SK-N-SH (cell line): ENCODE data around the gene IFIT5. TPM values are rescaled to one million over a fixed set of nuclear protein-coding genes. Genes with fewer than 3 reads are reported as not detected.

Experiments used
- CTCF ChIA-PET: fragments of 300-600, 350-600 bp; formaldehyde crosslinking; extraction: SDS; loops from one replicate; lab custom pipeline; 2021; lab: Yijun Ruan, JAX
- POLR2A ChIA-PET: fragments of 350-600 bp; sonication (Branson Sonifier 250); formaldehyde crosslinking; extraction: SDS; loops from one replicate; lab custom pipeline; 2020; ENCODE audit warnings: antibody characterized with exemption, inconsistent platforms; lab: Yijun Ruan, JAX
- DNase-seq: peaks from one replicate; pipeline ENCODE4 v3.0.0; 2012
- H2AFZ ChIP-seq: fragments of 200-600 bp; sonication (generic); 2 replicates; pipeline ENCODE4 v1.8.1; 2016; ENCODE audit warnings: antibody characterized with exemption, mild to moderate bottlenecking, low read depth
- H3F3A ChIP-seq: fragments of 200-600 bp; sonication (generic); replicated peaks from 2 replicates; pipeline ENCODE3; 2016; ENCODE audit warnings: antibody characterized with exemption, mild to moderate bottlenecking; ENCODE audit not compliant: insufficient read depth
- H3K27ac ChIP-seq, 2 experiments: fragments of 200-500 bp in 1 of 2; fragments of 200-600 bp in 1 of 2; sonication (Bioruptor generic) in 1 of 2; sonication (generic), shearing (Covaris generic) in 1 of 2; 2 replicates each; pipeline versions ENCODE4 v1.5.1 to v1.6.1; 2014 to 2016; ENCODE audit warnings: low read depth in 2 of 2, inconsistent platforms in 1 of 2, low read length in 1 of 2, mild to moderate bottlenecking in 1 of 2, mixed read lengths in 1 of 2
- H3K27me3 ChIP-seq: fragments of 200-600 bp; sonication (generic), shearing (Covaris generic); 2 replicates; pipeline ENCODE4 v1.6.1; 2016; ENCODE audit warnings: mixed run types; ENCODE audit not compliant: insufficient read depth
- H3K36me3 ChIP-seq, 2 experiments: fragments of 200-500 bp in 1 of 2; fragments of 200-600 bp in 1 of 2; sonication (Bioruptor generic) in 1 of 2; sonication (generic) in 1 of 2; replicated peaks in 1 of 2; 2 replicates each; pipeline versions ENCODE3 to v1.5.1; 2014 to 2016; ENCODE audit warnings: low read length in 1 of 2, mild to moderate bottlenecking in 1 of 2; ENCODE audit not compliant: insufficient read depth in 2 of 2, control insufficient read depth in 1 of 2
- H3K4me1 ChIP-seq, 2 experiments: fragments of 200-500 bp in 1 of 2; fragments of 200-600 bp in 1 of 2; sonication (Bioruptor generic) in 1 of 2; sonication (generic), shearing (Covaris generic) in 1 of 2; 2 replicates each; pipeline versions ENCODE4 v1.5.1 to v1.6.1; 2014 to 2016; ENCODE audit warnings: low read depth in 1 of 2, low read length in 1 of 2, mixed run types in 1 of 2; ENCODE audit not compliant: insufficient read depth in 2 of 2, control insufficient read depth in 1 of 2
- H3K4me2 ChIP-seq: fragments of 200-600 bp; sonication (generic), shearing (Covaris generic); 2 replicates; pipeline ENCODE4 v1.6.1; 2017; ENCODE audit warnings: mixed run types
- H3K4me3 ChIP-seq, 2 experiments: fragments of 200-500 bp in 1 of 2; fragments of 200-600 bp in 1 of 2; sonication (Bioruptor generic) in 1 of 2; sonication (generic), shearing (Covaris generic) in 1 of 2; 2 replicates each; pipeline versions ENCODE4 v1.5.1 to v1.8.1; 2014 to 2016; ENCODE audit warnings: low read depth in 2 of 2, inconsistent platforms in 1 of 2, low read length in 1 of 2, mild to moderate bottlenecking in 1 of 2, mixed read lengths in 1 of 2, moderate library complexity in 1 of 2
- H3K79me2 ChIP-seq: fragments of 200-600 bp; sonication (generic); 2 replicates; pipeline ENCODE4 v1.8.1; 2017; ENCODE audit warnings: mild to moderate bottlenecking; ENCODE audit not compliant: insufficient read depth
- H3K9ac ChIP-seq: fragments of 200-600 bp; sonication (generic); 2 replicates; pipeline ENCODE4 v1.6.1; 2017; ENCODE audit warnings: mixed run types
- H3K9me2 ChIP-seq: fragments of 200-600 bp; sonication (generic); 2 replicates; pipeline ENCODE4 v1.6.1; 2017; ENCODE audit warnings: mixed run types
- H3K9me3 ChIP-seq: fragments of 200-600 bp; sonication (generic); 2 replicates; pipeline ENCODE4 v1.6.1; 2017; ENCODE audit warnings: mixed run types, mild to moderate bottlenecking, moderate library complexity
- H4K20me1 ChIP-seq: fragments of 200-600 bp; sonication (generic); 2 replicates; pipeline ENCODE4 v1.6.1; 2017; ENCODE audit warnings: mild to moderate bottlenecking, mixed run types; ENCODE audit not compliant: insufficient read depth
- EP300 ChIP-seq, 2 experiments: IDR thresholded peaks; 2 replicates each; pipeline versions ENCODE4 v1.4.0 to v1.6.1; 2012; ENCODE audit warnings: borderline replicate concordance in 1 of 2, low read depth in 1 of 2, low read length in 1 of 2
- EZH2phosphoT487 ChIP-seq: fragments of 200-600 bp; sonication (generic); IDR thresholded peaks from 2 replicates; pipeline ENCODE4 v1.6.1; 2017; ENCODE audit warnings: low read depth, mixed run types, mild to moderate bottlenecking, antibody characterized with exemption, moderate library complexity, borderline replicate concordance
- FOXJ3 ChIP-seq: sonication (generic); formaldehyde crosslinking; IDR thresholded peaks from 2 replicates; pipeline ENCODE4 v1.5.1; 2020; ENCODE audit warnings: mild to moderate bottlenecking, missing genetic modification reagents
- FOXM1 ChIP-seq: IDR thresholded peaks from 2 replicates; pipeline ENCODE4 v1.4.0; 2012; ENCODE audit warnings: low read depth, mild to moderate bottlenecking
- IRF3 ChIP-seq: fragments of 150-350 bp; IDR thresholded peaks from 2 replicates; pipeline ENCODE4 v1.6.1; 2016; ENCODE audit warnings: mild to moderate bottlenecking, low read depth, low read length
- MEF2A ChIP-seq: IDR thresholded peaks from 2 replicates; pipeline ENCODE4 v1.4.0; 2012; ENCODE audit warnings: low read depth, borderline replicate concordance
- MXI1 ChIP-seq: IDR thresholded peaks from 2 replicates; pipeline ENCODE4 v1.6.1; 2012; ENCODE audit warnings: mild to moderate bottlenecking, low read depth, low read length, improper control_type of control experiment
- PBX3 ChIP-seq: IDR thresholded peaks from 2 replicates; pipeline ENCODE4; 2012
- POLR2AphosphoS5 ChIP-seq: IDR thresholded peaks from 2 replicates; pipeline ENCODE4 v1.6.1; 2012; ENCODE audit warnings: low read depth, low read length
- RAD21 ChIP-seq: IDR thresholded peaks from 2 replicates; pipeline ENCODE4 v1.6.1; 2012; ENCODE audit warnings: mild to moderate bottlenecking, low read length
- RCOR1 ChIP-seq: fragments of 150-350 bp; IDR thresholded peaks from 2 replicates; pipeline ENCODE4 v1.6.1; 2017; ENCODE audit warnings: antibody characterized with exemption, low read length
- REST ChIP-seq: IDR thresholded peaks from 2 replicates; pipeline ENCODE4 v1.6.1; 2012; ENCODE audit warnings: mild to moderate bottlenecking, low read depth, low read length, moderate library complexity
- RFX5 ChIP-seq: IDR thresholded peaks from 2 replicates; pipeline ENCODE4 v1.6.1; 2012; ENCODE audit warnings: mild to moderate bottlenecking, improper control_type of control experiment, low read length
- SIN3A ChIP-seq: IDR thresholded peaks from 2 replicates; pipeline ENCODE4 v1.6.1; 2012; ENCODE audit warnings: low read depth, mild to moderate bottlenecking, low read length, moderate library complexity, borderline replicate concordance
- TCF12 ChIP-seq: IDR thresholded peaks from 2 replicates; pipeline ENCODE4 v1.4.0; 2012
- YY1 ChIP-seq: IDR thresholded peaks from 2 replicates; pipeline ENCODE4 v1.4.0; 2012; ENCODE audit warnings: low read depth, mild to moderate bottlenecking
- ZBTB33 ChIP-seq: IDR thresholded peaks from 2 replicates; pipeline ENCODE4 v1.4.0; 2012; ENCODE audit warnings: low read depth, borderline replicate concordance
- WGBS: methylation state at CpG from one replicate; pipeline ENCODE4 v1.1.6; 2017; ENCODE audit warnings: low lambda C conversion rate; 5-methylcytosine and 5-hydroxymethylcytosine counted together
- polyA plus RNA-seq, 3 experiments: library from polyadenylated mRNA; depleted of rRNA; stranded (reverse); fragments of >200 nt; gene quantifications; 2 replicates each; pipeline ENCODE4 v1.2.3, GENCODE V29; 2012
- TF ChIP-seq, protein P1 (sequence below): IDR thresholded peaks from 2 replicates; pipeline ENCODE4 v1.4.0; 2012; ENCODE audit warnings: low read depth, borderline replicate concordance

IFIT5 gene
- polyA plus RNA-seq, 1 of the 3 experiments (the other 2 are of a cell fraction), result 2.7 TPM

DNA sequence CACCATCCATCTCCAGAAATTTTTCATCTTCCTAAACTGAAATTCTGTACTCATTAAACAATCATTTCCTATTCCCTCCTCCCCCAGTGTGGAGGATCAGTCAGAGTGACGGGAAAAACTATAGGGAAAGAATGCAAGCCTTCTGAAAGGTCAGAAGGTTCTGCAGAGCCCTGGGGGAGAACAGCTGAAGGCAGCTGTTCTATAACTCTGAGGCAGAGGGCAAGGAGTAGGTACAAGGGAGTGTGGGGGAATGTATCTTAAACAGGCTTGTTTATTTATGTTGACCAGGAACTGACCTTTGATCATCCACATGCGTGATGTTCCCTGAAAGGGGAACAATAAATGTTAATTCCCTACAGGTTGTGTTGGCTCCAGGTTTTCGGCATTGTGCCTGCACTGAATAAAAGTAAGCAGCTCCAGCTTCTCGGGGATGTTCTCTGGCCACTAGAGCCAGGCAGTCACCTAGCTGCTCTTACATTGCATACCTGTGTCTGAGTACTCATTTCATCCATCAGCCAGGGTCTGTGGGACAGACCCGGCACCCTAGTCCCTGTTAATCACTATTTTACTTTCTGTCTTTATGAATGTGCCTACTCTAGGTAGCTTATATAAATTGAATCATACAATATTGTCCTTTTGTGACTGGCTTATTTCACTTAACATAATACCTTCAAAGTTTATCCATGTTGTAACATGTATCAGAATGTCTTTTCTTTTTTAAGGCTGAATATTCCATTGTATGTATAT lies 16.2 kb upstream of the IFIT5 start:
- WGBS, result 79% methylated on average over 5 of the region's 5 CpGs
- H3K27me3 ChIP-seq, result no peaks in the 10 kb centered on the region
- no peaks in the 10 kb centered on the region for H3K79me2 ChIP-seq
- ChIA-PET POLR2A (no interaction called here), CTCF (no interaction called here)
- no peak overlapping the region for H3K4me2 ChIP-seq
- H3F3A ChIP-seq, result no peaks in the 10 kb centered on the region
- H3K9me2 ChIP-seq, result 0 out of 2 replicates have a peak, but pooled peaks cover 3% of the 10 kb centered on the region
- no peaks in the 10 kb centered on the region for H4K20me1 ChIP-seq
- no peak overlapping the region for H3K9ac ChIP-seq
- peaks cover under 1 to 3% of the 10 kb centered on the region in 2 experiments; a peak in 2 of 4 replicates for H3K4me1 ChIP-seq
- no peak overlapping the region for H3K27ac ChIP-seq
- TF ChIP-seq MEF2A (no peak), SIN3A (no peak)
- no peak overlapping the region for H2AFZ ChIP-seq
- no peaks in the 10 kb centered on the region for H3K9me3 ChIP-seq
- no peak for DNase-seq
- no peak overlapping the region for H3K4me3 ChIP-seq
- H3K36me3 ChIP-seq, result peaks cover 0 to 2% of the 10 kb centered on the region in 2 experiments

GRCh38 chr10:89399956-89400355 lies 14.4 kb upstream of the IFIT5 start:
- 89% methylated on average over 1 of the region's 1 CpG for WGBS
- POLR2A ChIA-PET, result no interaction called here
- TF ChIP-seq TCF12 (no peak), EZH2phosphoT487 (no peak), IRF3 (no peak), EP300 (IDR thresholded peaks at IDR 0.05; ENCODE audit: borderline replicate concordance in 1 of 2, low read depth in 1 of 2, low read length in 1 of 2) (no peak), RAD21 (no peak), MXI1 (no peak), FOXM1 (no peak), SIN3A (no peak), REST (no peak), ZBTB33 (no peak), FOXJ3 (CRISPR knock-in tag) (no peak), YY1 (no peak), RFX5 (no peak), POLR2AphosphoS5 (no peak), RCOR1 (no peak), PBX3 (no peak)
- TF ChIP-seq, protein P1, sequence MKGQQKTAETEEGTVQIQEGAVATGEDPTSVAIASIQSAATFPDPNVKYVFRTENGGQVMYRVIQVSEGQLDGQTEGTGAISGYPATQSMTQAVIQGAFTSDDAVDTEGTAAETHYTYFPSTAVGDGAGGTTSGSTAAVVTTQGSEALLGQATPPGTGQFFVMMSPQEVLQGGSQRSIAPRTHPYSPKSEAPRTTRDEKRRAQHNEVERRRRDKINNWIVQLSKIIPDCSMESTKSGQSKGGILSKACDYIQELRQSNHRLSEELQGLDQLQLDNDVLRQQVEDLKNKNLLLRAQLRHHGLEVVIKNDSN, result no peak

More at GRCh38 chr10:89399956-89400355, 14.4 kb upstream of the IFIT5 start:
- H3K27me3 ChIP-seq, result no peaks in the 10 kb centered on the region
- H3K36me3 ChIP-seq, result peaks cover 0 to 2% of the 10 kb centered on the region in 2 experiments
- H3K4me3 ChIP-seq, result no peak overlapping the region
- H3K9me3 ChIP-seq, result no peaks in the 10 kb centered on the region
- no peaks in the 10 kb centered on the region for H3F3A ChIP-seq
- no peak overlapping the region for H3K4me2 ChIP-seq
- H4K20me1 ChIP-seq, result no peaks in the 10 kb centered on the region
- no peaks in the 10 kb centered on the region for H3K4me1 ChIP-seq
- no peak for DNase-seq
- no peak overlapping the region for H2AFZ ChIP-seq
- H3K9ac ChIP-seq, result no peak overlapping the region
- no peaks in the 10 kb centered on the region for H3K79me2 ChIP-seq
- H3K27ac ChIP-seq, result no peak overlapping the region
- CTCF ChIA-PET, result interaction anchor here (0.9 kb wide), 1 partner anchor 10 kb away, joined by 3 read pairs; no protein-coding TSS in a partner anchor
- 0 out of 2 replicates have a peak, but pooled peaks cover 3% of the 10 kb centered on the region for H3K9me2 ChIP-seq
